H4 (cell line): ENCODE measurements around the gene KCTD5. TPM values are rescaled to one million over a fixed set of nuclear protein-coding genes. Genes with fewer than 3 reads are reported as not detected.
A peak's percentile ranks its signal among the peaks of the same experiment; 100 is the strongest.
"Not testable (repeated sequence)": the region's sequence is repeated elsewhere in the genome, so short reads cannot be mapped to it uniquely, and the experiment has no call there.

Source experiments
- DNase-seq: peaks from one replicate; pipeline ENCODE4 v3.0.0-alpha.2; 2015; ENCODE audit warnings: low spot score
- total RNA-seq: library from RNA; depleted of rRNA; stranded (reverse); fragments of >200 nt; shearing (Covaris generic); gene quantifications from 2 replicates; pipeline ENCODE4 v1.2.3, GENCODE V29; 2014; rRNA removed

KCTD5 gene
- 25.3 and 49.7 TPM in 2 replicates for total RNA-seq

GRCh38 chr16:2682209-2683021 lies at the start of gene KCTD5:
KCTD5 (plus strand) TSS chr16:2682523; CDS start chr16:2682549, 26 bp downstream.
- DNase-seq: peak; percentile 90

GRCh38 chr16:2639071-2639721 lies 43.1 kb upstream of the KCTD5 start:
- DNase-seq: not testable (repeated sequence)

GRCh38 chr16:2639722-2640072 lies 42.6 kb upstream of the KCTD5 start:
- not testable (repeated sequence) for DNase-seq

GRCh38 chr16:2642561-2642960 lies 39.8 kb upstream of the KCTD5 start:
- not testable (repeated sequence) for DNase-seq

GRCh38 chr16:2644754-2645453 lies 37.4 kb upstream of the KCTD5 start:
- DNase-seq: not testable (repeated sequence)

GRCh38 chr16:2651268-2651871 lies 31.0 kb upstream of the KCTD5 start:
- not testable (repeated sequence) for DNase-seq

GRCh38 chr16:2653915-2654314 lies 28.4 kb upstream of the KCTD5 start:
- DNase-seq: not testable (repeated sequence)

GRCh38 chr16:2654949-2655348 lies 27.4 kb upstream of the KCTD5 start:
- DNase-seq: not testable (repeated sequence)

- DNase-seq: no peak
These were observed 25.3 kb upstream of the KCTD5 start for GRCh38 chr16:2656985-2657384.

- not testable (repeated sequence) for DNase-seq
These were observed 24.5 kb upstream of the KCTD5 start for GRCh38 chr16:2657803-2658202.

- DNase-seq: not testable (repeated sequence)
These were observed 22.8 kb upstream of the KCTD5 start for GRCh38 chr16:2659560-2659959.

- DNase-seq: not testable (repeated sequence)
These were observed 22.2 kb upstream of the KCTD5 start for GRCh38 chr16:2660014-2660662.

- not testable (repeated sequence) for DNase-seq
These were observed 21.5 kb upstream of the KCTD5 start for GRCh38 chr16:2660755-2661373.

- no peak for DNase-seq
These were observed 18.5 kb upstream of the KCTD5 start for GRCh38 chr16:2663553-2664546.

GRCh38 chr16:2664574-2664982 lies 17.7 kb upstream of the KCTD5 start:
- no peak for DNase-seq

GRCh38 chr16:2666671-2667070 lies 15.7 kb upstream of the KCTD5 start:
- not testable (repeated sequence) for DNase-seq

- DNase-seq: not testable (repeated sequence)
These were observed 12.7 kb upstream of the KCTD5 start for GRCh38 chr16:2669587-2669986.

GRCh38 chr16:2670017-2670416 lies 12.3 kb upstream of the KCTD5 start:
- DNase-seq: not testable (repeated sequence)

- DNase-seq: not testable (repeated sequence)
These were observed 11.1 kb upstream of the KCTD5 start for GRCh38 chr16:2671193-2671592.

- no peak for DNase-seq
These were observed 10.6 kb upstream of the KCTD5 start for GRCh38 chr16:2671741-2672140.
